HepG2 (cell line): ENCODE results near the gene HELZ2. TPM values are rescaled to one million over a fixed set of nuclear protein-coding genes. Genes with fewer than 3 reads are reported as not detected.

ENCODE experiments used
- BHLHE40 ChIP-seq: IDR thresholded peaks from 2 replicates; pipeline ENCODE4 v1.6.1; 2011; ENCODE audit warnings: low read length, improper control_type of control experiment
- HCFC1 ChIP-seq: fragments of 150-350 bp; IDR thresholded peaks from 2 replicates; pipeline ENCODE4 v1.6.1; 2014; ENCODE audit warnings: low read depth, low read length
- HNRNPUL1 ChIP-seq: fragments of 200-400 bp; formaldehyde crosslinking; IDR thresholded peaks from 2 replicates; pipeline ENCODE4 v1.6.1; 2017; ENCODE audit warnings: low read depth, mild to moderate bottlenecking, low read length, moderate library complexity
- NFAT5 ChIP-seq: sonication (generic); formaldehyde crosslinking; IDR thresholded peaks from 2 replicates; pipeline ENCODE4 v1.4.0; 2020; ENCODE audit warnings: missing genetic modification reagents
- NR2F6 ChIP-seq, 2 experiments: IDR thresholded peaks; 2 replicates each; pipeline ENCODE4 v1.6.1; 2016; ENCODE audit warnings: antibody characterized with exemption in 1 of 2, mild to moderate bottlenecking in 1 of 2
- PAF1 ChIP-seq: IDR thresholded peaks from 2 replicates; pipeline ENCODE4 v1.6.1; 2016; ENCODE audit warnings: missing genetic modification reagents, missing compliant biosample characterization
- PATZ1 ChIP-seq: sonication (generic); formaldehyde crosslinking; IDR thresholded peaks from 2 replicates; pipeline ENCODE4 v1.4.0; 2020; ENCODE audit warnings: missing genetic modification reagents
- PAXIP1 ChIP-seq: sonication (generic); formaldehyde crosslinking; conservative IDR thresholded peaks from 2 replicates; pipeline ENCODE4 v1.4.0; 2020; ENCODE audit warnings: mild to moderate bottlenecking, missing genetic modification reagents, moderate library complexity
- SIN3A ChIP-seq: IDR thresholded peaks from 2 replicates; pipeline ENCODE4 v1.6.1; 2011; ENCODE audit warnings: low read depth, mild to moderate bottlenecking, control low read depth, low read length, borderline replicate concordance
- TSC22D2 ChIP-seq: sonication (generic); formaldehyde crosslinking; IDR thresholded peaks from 2 replicates; pipeline ENCODE4 v1.5.1; 2020; ENCODE audit warnings: missing genetic modification reagents, mild to moderate bottlenecking, borderline replicate concordance
- ZBTB3 ChIP-seq: sonication (generic); formaldehyde crosslinking; IDR thresholded peaks from 2 replicates; pipeline ENCODE4 v1.4.0; 2020; ENCODE audit warnings: low read depth, mild to moderate bottlenecking, moderate library complexity, missing genetic modification reagents, borderline replicate concordance
- ZBTB37 ChIP-seq: sonication (generic); formaldehyde crosslinking; IDR thresholded peaks from 2 replicates; pipeline ENCODE4 v1.4.0; 2020; ENCODE audit warnings: mild to moderate bottlenecking, missing genetic modification reagents
- ZMAT5 ChIP-seq: sonication (generic); formaldehyde crosslinking; IDR thresholded peaks from 2 replicates; pipeline ENCODE4 v1.5.0; 2020; ENCODE audit warnings: mild to moderate bottlenecking, low read depth, missing genetic modification reagents, borderline replicate concordance
- ZNF225 ChIP-seq: sonication (generic); formaldehyde crosslinking; IDR thresholded peaks from 2 replicates; pipeline ENCODE4 v1.4.0; 2020; ENCODE audit warnings: mild to moderate bottlenecking, missing genetic modification reagents
- polyA plus RNA-seq, 8 experiments: library from polyadenylated mRNA; depleted of rRNA in 3 of 8; stranded (reverse) in 7 of 8; unstranded in 1 of 8; fragments of >200 nt; fragmentation: Illumina TruSeq in 4 of 8; extraction: Trizol in 4 of 8; gene quantifications; 2 replicates each; pipeline versions ENCODE4 v1.2.1 to v1.2.3, GENCODE V29; 2011 to 2016; ENCODE audit warnings: low read depth in 4 of 8, missing spikeins in 1 of 8, mixed read lengths in 1 of 8; ENCODE audit not compliant: insufficient read depth in 1 of 8
- total RNA-seq, 5 experiments: library from RNA; depleted of rRNA; stranded (reverse); fragments of >200 nt; fragmentation: Illumina TruSeq; extraction: Trizol; gene quantifications; 2 replicates each; pipeline ENCODE4 v1.2.3, GENCODE V29; 2016; ENCODE audit warnings: low read depth in 1 of 5

Gene HELZ2
- total and polyA plus RNA-seq, 2 of the 13 experiments (the other 11 are each of a cell fraction or from before 2014, with no cell fraction given) = 9.6 to 10.1 TPM

- TF ChIP-seq NFAT5 = 0 out of 2 replicates have a peak, but pooled peaks have one; percentile 46
- TF ChIP-seq BHLHE40 = no peak
- no peak for TF ChIP-seq HNRNPUL1
- no peak for TF ChIP-seq SIN3A
- no peak for TF ChIP-seq ZMAT5 (CRISPR knock-in tag)
- peak; percentile 94 for TF ChIP-seq PATZ1
- peak; percentile 63 for TF ChIP-seq NR2F6 (IDR thresholded peaks at IDR 0.05)
- TF ChIP-seq NR2F6 (CRISPR knock-in tag; IDR thresholded peaks at IDR 0.05) = peak; percentile 75; the same call in 1 of the 2 replicates
- no peak for TF ChIP-seq ZBTB3 (CRISPR knock-in tag)
- no peak for TF ChIP-seq ZNF225
- no peak for TF ChIP-seq ZBTB37 (CRISPR knock-in tag)
- no peak for TF ChIP-seq HCFC1
- TF ChIP-seq PAF1 (CRISPR knock-in tag) = no peak
- TF ChIP-seq TSC22D2 = no peak
- TF ChIP-seq PAXIP1 (CRISPR knock-in tag) = no peak; the same call in 1 of the 2 replicates
Observed at GRCh38 chr20:63574829-63575743, 1.0 kb upstream of the HELZ2 start (continued).
